ENCODE data around the gene USHBP1. TPM values are rescaled to one million over a fixed set of nuclear protein-coding genes. Genes with fewer than 3 reads are reported as not detected.
A peak's percentile ranks its signal among the peaks of the same experiment; 100 is the strongest.

The USHBP1 gene
- total RNA-seq, 4 donors from 2014 or later, result 0.79 to 1.2 (median 0.96) TPM; not detected in 1

- WGBS, 2 donors (ENCODE audit: low coverage in 1 of 2), result 34 to 49% methylated on average over 16 to 24 of the region's 24 CpGs
- Histone ChIP-seq H3K27me3 (no peaks in the 10 kb centered on the region), H3K36me3 (no peaks in the 10 kb centered on the region), H3K27ac (peak overlapping the region; percentile 89 to 95 (median 94)), H3K9me3 (no peaks in the 10 kb centered on the region), H3K4me3 (peak overlapping the region in 2 of 4 donors; percentile 4 to 19), H3K4me1 (peaks cover 21 to 80% (median 60%) of the 10 kb centered on the region in 4 donors)
- in situ Hi-C loops (cut with MboI; ENCODE audit: low pct_ligation_motif_present in 1 of 4, low pct_unique_long_range_greater_than_20kb in 1 of 4, low sequenced_read_pairs in 3 of 4) (no loop called here), intact Hi-C loops (cut with DNase I; ENCODE audit: low total_unique reads) (no loop called here)
- DNase-seq, result peak; percentile 58
- TF ChIP-seq POLR2AphosphoS5 (IDR thresholded peaks at IDR 0.05) (peak in 1 of 3 donors; percentile 7), EP300 (IDR thresholded peaks at IDR 0.05; ENCODE audit: low read depth) (no peak)
These were observed 24.3 kb downstream of the USHBP1 start for GRCh38 chr19:17240062-17240752.

- Histone ChIP-seq H3K36me3 (peaks cover 0 to under 1% (median 0%) of the 10 kb centered on the region in 4 donors), H3K4me1 (peaks cover 24 to 84% (median 61%) of the 10 kb centered on the region in 4 donors), H3K27ac (peak overlapping the region in 2 of 4 donors; percentile 3 to 89), H3K27me3 (no peaks in the 10 kb centered on the region), H3K9me3 (no peaks in the 10 kb centered on the region), H3K4me3 (no peak overlapping the region)
- WGBS, 2 donors (ENCODE audit: low coverage in 1 of 2), result 87 to 98% methylated on average over 8 to 13 of the region's 13 CpGs
- in situ Hi-C loops (cut with MboI; ENCODE audit: low pct_ligation_motif_present in 1 of 4, low pct_unique_long_range_greater_than_20kb in 1 of 4, low sequenced_read_pairs in 3 of 4), result no loop called here
- no peak for DNase-seq
- intact Hi-C loops (cut with DNase I; ENCODE audit: low total_unique reads), result no loop called here
- TF ChIP-seq EP300 (IDR thresholded peaks at IDR 0.05; ENCODE audit: low read depth), result no peak
- no peak for TF ChIP-seq POLR2A (IDR thresholded peaks at IDR 0.05)
- no peak for TF ChIP-seq CTCF (IDR thresholded peaks at IDR 0.05)
- TF ChIP-seq POLR2AphosphoS5 (IDR thresholded peaks at IDR 0.05), result no peak
These were observed 26.5 kb downstream of the USHBP1 start for GRCh38 chr19:17237747-17238706.

- no peak for DNase-seq
- H3K4me1 ChIP-seq, result peaks cover 19 to 73% (median 50%) of the 10 kb centered on the region in 4 donors
- peaks cover 0 to 11% (median 2%) of the 10 kb centered on the region in 4 donors for H3K36me3 ChIP-seq
- no peak for TF ChIP-seq POLR2AphosphoS5 (IDR thresholded peaks at IDR 0.05)
- no peak for TF ChIP-seq POLR2A (IDR thresholded peaks at IDR 0.05)
- TF ChIP-seq EP300 (IDR thresholded peaks at IDR 0.05; ENCODE audit: low read depth), result no peak
- no peak for TF ChIP-seq CTCF (IDR thresholded peaks at IDR 0.05)
- H3K27me3 ChIP-seq, result no peaks in the 10 kb centered on the region
- H3K9me3 ChIP-seq, result no peaks in the 10 kb centered on the region
- intact Hi-C loops (cut with DNase I; ENCODE audit: low total_unique reads) (no loop called here), in situ Hi-C loops (cut with MboI; ENCODE audit: low pct_ligation_motif_present in 1 of 4, low pct_unique_long_range_greater_than_20kb in 1 of 4, low sequenced_read_pairs in 3 of 4) (no loop called here)
- peak overlapping the region; percentile 75 to 91 (median 85) for H3K27ac ChIP-seq
- 80 to 82% methylated on average over 1 to 18 of the region's 18 CpGs for WGBS, 2 donors (ENCODE audit: low coverage in 1 of 2)
- no peak overlapping the region for H3K4me3 ChIP-seq
These were observed 27.6 kb downstream of the USHBP1 start for GRCh38 chr19:17236811-17237543.

- intact Hi-C loops (cut with DNase I; ENCODE audit: low total_unique reads) (no loop called here), in situ Hi-C loops (cut with MboI; ENCODE audit: low pct_ligation_motif_present in 1 of 4, low pct_unique_long_range_greater_than_20kb in 1 of 4, low sequenced_read_pairs in 3 of 4) (no loop called here)
- no peak for TF ChIP-seq CTCF (IDR thresholded peaks at IDR 0.05)
- TF ChIP-seq POLR2A (IDR thresholded peaks at IDR 0.05), result no peak
- no peak for TF ChIP-seq EP300 (IDR thresholded peaks at IDR 0.05; ENCODE audit: low read depth)
- no peak for TF ChIP-seq POLR2AphosphoS5 (IDR thresholded peaks at IDR 0.05)
- DNase-seq, result peak; percentile 55
- 12 to 20% methylated on average over 2 to 15 of the region's 27 CpGs for WGBS, 2 donors (ENCODE audit: low coverage in 1 of 2)
- H3K36me3 ChIP-seq, result peaks cover 0 to 19% (median 5%) of the 10 kb centered on the region in 4 donors
- H3K27ac ChIP-seq, result peak overlapping the region; percentile 75 to 91 (median 85)
- peak overlapping the region; percentile 27 to 58 (median 44) for H3K4me3 ChIP-seq
- H3K4me1 ChIP-seq, result peaks cover 15 to 65% (median 42%) of the 10 kb centered on the region in 4 donors
- H3K9me3 ChIP-seq, result no peaks in the 10 kb centered on the region
- H3K27me3 ChIP-seq, result no peaks in the 10 kb centered on the region
These were observed 28.4 kb downstream of the USHBP1 start for GRCh38 chr19:17235971-17236777.

Data from transverse colon (tissue), 4 donors.